Measurements from ENCODE around the gene ARHGEF17.
A peak's percentile ranks its signal among the peaks of the same experiment; 100 is the strongest.

Gene ARHGEF17

GRCh38 chr11:73316422-73316821, 8.3 kb downstream of the ARHGEF17 start:
- no peak for DNase-seq

- no peak for DNase-seq
Measured at GRCh38 chr11:73317373-73317772, 9.3 kb downstream of the ARHGEF17 start.

- DNase-seq: no peak
Measured at GRCh38 chr11:73317803-73318202, 9.7 kb downstream of the ARHGEF17 start.

GRCh38 chr11:73318501-73319011, 10.5 kb downstream of the ARHGEF17 start:
- no peak for DNase-seq

- DNase-seq: no peak
Measured at GRCh38 chr11:73320763-73321603, 12.9 kb downstream of the ARHGEF17 start.

- peak; percentile 54 to 56 for DNase-seq
Measured at GRCh38 chr11:73321604-73322381, 13.7 kb downstream of the ARHGEF17 start.

- DNase-seq: peak in 1 of 2 experiments; percentile 35
Measured at GRCh38 chr11:73322382-73323306, 14.6 kb downstream of the ARHGEF17 start.

GRCh38 chr11:73323464-73323863, 15.4 kb downstream of the ARHGEF17 start:
- DNase-seq: no peak

- no peak for DNase-seq
Measured at GRCh38 chr11:73324116-73324515, 16.0 kb downstream of the ARHGEF17 start.

- DNase-seq: no peak
Measured at GRCh38 chr11:73324665-73325035, 16.6 kb downstream of the ARHGEF17 start.

- no peak for DNase-seq
Measured at GRCh38 chr11:73325036-73325981, 17.2 kb downstream of the ARHGEF17 start.

- DNase-seq: no peak
Measured at GRCh38 chr11:73326929-73327811, 19.1 kb downstream of the ARHGEF17 start.

- DNase-seq: no peak
Measured at GRCh38 chr11:73327812-73328364, 19.8 kb downstream of the ARHGEF17 start.

- DNase-seq: peak in 1 of 2 experiments; percentile 20
Measured at GRCh38 chr11:73330569-73331093, 22.6 kb downstream of the ARHGEF17 start.

GRCh38 chr11:73331138-73331916, 23.3 kb downstream of the ARHGEF17 start:
- DNase-seq: no peak

- no peak for DNase-seq
Measured at GRCh38 chr11:73333173-73333572, 25.1 kb downstream of the ARHGEF17 start.

- no peak for DNase-seq
Measured at GRCh38 chr11:73333640-73334383, 25.7 kb downstream of the ARHGEF17 start.
